ENCODE results near the gene VWA5B1.

GRCh38 chr1:20361401-20361800, 70.7 kb downstream of the VWA5B1 start:
- TF ChIP-seq, protein P1, sequence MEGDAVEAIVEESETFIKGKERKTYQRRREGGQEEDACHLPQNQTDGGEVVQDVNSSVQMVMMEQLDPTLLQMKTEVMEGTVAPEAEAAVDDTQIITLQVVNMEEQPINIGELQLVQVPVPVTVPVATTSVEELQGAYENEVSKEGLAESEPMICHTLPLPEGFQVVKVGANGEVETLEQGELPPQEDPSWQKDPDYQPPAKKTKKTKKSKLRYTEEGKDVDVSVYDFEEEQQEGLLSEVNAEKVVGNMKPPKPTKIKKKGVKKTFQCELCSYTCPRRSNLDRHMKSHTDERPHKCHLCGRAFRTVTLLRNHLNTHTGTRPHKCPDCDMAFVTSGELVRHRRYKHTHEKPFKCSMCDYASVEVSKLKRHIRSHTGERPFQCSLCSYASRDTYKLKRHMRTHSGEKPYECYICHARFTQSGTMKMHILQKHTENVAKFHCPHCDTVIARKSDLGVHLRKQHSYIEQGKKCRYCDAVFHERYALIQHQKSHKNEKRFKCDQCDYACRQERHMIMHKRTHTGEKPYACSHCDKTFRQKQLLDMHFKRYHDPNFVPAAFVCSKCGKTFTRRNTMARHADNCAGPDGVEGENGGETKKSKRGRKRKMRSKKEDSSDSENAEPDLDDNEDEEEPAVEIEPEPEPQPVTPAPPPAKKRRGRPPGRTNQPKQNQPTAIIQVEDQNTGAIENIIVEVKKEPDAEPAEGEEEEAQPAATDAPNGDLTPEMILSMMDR (IDR thresholded peaks at IDR 0.05; ENCODE audit: control extremely low read depth in 1 of 3, insufficient read depth in 1 of 3, low read depth in 1 of 3, low read length in 3 of 3): no peak
- TF ChIP-seq YY1 (IDR thresholded peaks at IDR 0.05; ENCODE audit: low read depth, low read length) (no peak), RXRA (IDR thresholded peaks at IDR 0.05; ENCODE audit: insufficient read depth, low read depth, low read length) (no peak), POLR2AphosphoS5 (IDR thresholded peaks at IDR 0.05; ENCODE audit: low read depth, low read length) (no peak)
- TF ChIP-seq, protein P2, sequence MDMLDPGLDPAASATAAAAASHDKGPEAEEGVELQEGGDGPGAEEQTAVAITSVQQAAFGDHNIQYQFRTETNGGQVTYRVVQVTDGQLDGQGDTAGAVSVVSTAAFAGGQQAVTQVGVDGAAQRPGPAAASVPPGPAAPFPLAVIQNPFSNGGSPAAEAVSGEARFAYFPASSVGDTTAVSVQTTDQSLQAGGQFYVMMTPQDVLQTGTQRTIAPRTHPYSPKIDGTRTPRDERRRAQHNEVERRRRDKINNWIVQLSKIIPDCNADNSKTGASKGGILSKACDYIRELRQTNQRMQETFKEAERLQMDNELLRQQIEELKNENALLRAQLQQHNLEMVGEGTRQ (IDR thresholded peaks at IDR 0.05; ENCODE audit: low read length): no peak

Measured in H1 (cell line).